AG10803 (cell line): ENCODE measurements around the gene KIR2DL1.
"Not testable (repeated sequence)": the region's sequence is repeated elsewhere in the genome, so short reads cannot be mapped to it uniquely, and the experiment has no call there.

Experiments used
- DNase-seq: peaks from one replicate; pipeline ENCODE4 v3.0.0; 2010; ENCODE audit warnings: low read depth
- H3K4me3 ChIP-seq: 2 replicates; pipeline ENCODE4 v1.5.1; 2011; ENCODE audit warnings: mild to moderate bottlenecking, low read length, control low read depth
- TF ChIP-seq, protein P1 (sequence below): conservative IDR thresholded peaks from 2 replicates; pipeline ENCODE4 v1.5.1; 2011; ENCODE audit warnings: mild to moderate bottlenecking, low read length, control low read depth, inconsistent platforms

The KIR2DL1 gene

DNA sequence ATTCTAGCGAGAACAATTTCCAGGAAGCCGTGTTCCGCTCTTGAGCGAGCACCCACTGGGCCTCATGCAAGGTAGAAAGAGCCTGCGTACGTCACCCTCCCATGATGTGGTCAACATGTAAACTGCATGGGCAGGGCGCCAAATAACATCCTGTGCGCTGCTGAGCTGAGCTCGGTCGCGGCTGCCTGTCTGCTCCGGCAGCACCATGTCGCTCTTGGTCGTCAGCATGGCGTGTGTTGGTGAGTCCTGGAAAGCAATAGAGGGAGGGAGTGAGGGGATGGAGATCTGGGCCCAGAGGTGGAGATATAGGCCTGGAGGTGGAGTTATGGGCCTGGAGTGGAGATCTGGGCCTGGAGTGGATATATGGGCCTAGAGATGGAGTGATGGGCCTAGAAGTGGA lies at the start of gene KIR2DL1:
TSS of gene KIR2DL1 (plus strand) at position 148 of the 400 bp plus-strand sequence. CDS start at position 206, 58 bp downstream.
- DNase-seq, H3K4me3 ChIP-seq: not testable (repeated sequence)

DNA sequence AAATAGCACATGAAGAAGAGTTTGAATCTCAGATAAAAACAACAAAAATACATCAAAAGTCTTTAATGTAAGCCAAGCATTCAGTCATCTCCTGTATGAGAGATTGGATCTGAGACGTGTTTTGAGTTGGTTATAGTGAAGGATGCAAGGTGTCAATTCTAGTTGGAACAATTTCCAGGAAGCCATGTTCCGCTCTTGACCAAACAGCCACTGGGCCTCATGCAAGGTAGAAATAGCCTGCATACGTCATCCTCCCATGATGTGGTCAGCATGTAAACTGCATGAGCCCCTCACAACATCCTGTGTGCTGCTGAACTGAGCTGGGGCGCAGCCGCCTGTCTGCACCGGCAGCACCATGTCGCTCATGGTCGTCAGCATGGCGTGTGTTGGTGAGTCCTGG lies 45.5 kb upstream of the KIR2DL1 start, which contains the start of gene KIR3DL3:
TSS of gene KIR3DL3 (plus strand) at position 301 of the 400 bp plus-strand sequence. CDS start at position 356, 55 bp downstream.
- H3K4me3 ChIP-seq = no peak within 1 kb of the TSS
- TF ChIP-seq, protein P1, sequence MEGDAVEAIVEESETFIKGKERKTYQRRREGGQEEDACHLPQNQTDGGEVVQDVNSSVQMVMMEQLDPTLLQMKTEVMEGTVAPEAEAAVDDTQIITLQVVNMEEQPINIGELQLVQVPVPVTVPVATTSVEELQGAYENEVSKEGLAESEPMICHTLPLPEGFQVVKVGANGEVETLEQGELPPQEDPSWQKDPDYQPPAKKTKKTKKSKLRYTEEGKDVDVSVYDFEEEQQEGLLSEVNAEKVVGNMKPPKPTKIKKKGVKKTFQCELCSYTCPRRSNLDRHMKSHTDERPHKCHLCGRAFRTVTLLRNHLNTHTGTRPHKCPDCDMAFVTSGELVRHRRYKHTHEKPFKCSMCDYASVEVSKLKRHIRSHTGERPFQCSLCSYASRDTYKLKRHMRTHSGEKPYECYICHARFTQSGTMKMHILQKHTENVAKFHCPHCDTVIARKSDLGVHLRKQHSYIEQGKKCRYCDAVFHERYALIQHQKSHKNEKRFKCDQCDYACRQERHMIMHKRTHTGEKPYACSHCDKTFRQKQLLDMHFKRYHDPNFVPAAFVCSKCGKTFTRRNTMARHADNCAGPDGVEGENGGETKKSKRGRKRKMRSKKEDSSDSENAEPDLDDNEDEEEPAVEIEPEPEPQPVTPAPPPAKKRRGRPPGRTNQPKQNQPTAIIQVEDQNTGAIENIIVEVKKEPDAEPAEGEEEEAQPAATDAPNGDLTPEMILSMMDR = no peak
- DNase-seq = no peak

DNA sequence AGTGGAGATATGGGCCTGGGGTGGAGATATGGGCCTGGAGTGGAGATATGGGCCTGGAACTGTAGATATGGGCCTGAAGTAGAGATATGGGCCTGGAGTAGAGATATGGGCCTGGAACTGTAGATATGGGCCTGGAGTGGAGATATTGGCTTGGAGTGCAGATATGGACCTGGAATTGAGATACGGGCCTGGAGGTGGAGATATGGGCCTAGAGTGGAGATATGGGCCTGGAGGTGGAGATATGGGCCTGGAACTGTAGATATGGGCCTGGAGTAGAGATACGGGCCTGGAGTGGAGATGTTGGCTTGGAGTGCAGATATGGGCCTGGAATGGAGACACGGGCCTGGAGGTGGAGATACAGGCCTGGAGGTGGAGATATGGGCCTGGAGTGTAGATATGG lies 44.9 kb upstream of the KIR2DL1 start:
- TF ChIP-seq, protein P1 = no peak
- no peak overlapping the region for H3K4me3 ChIP-seq
- no peak for DNase-seq

DNA sequence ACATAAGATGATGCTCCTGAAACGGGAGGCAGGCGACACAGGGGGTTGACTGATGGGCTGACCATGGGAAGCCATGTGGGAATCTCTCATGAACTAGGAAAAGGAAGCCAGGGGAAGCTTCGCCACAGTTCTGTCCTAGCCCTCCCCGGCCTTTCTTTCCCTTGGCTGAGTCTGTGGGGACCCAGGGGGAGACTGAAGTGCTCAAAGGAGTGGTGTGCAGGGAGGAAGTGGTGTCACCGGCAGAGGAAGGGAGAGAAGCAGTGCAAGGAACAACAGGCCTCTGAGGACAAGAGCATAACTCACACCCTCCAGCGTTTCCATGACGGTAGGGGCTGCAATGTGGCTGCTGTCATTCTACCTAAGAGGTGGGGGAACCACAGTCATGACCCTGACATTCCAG lies 44.3 kb upstream of the KIR2DL1 start:
- TF ChIP-seq, protein P1 = no peak
- DNase-seq = no peak
- H3K4me3 ChIP-seq = no peak overlapping the region

DNA sequence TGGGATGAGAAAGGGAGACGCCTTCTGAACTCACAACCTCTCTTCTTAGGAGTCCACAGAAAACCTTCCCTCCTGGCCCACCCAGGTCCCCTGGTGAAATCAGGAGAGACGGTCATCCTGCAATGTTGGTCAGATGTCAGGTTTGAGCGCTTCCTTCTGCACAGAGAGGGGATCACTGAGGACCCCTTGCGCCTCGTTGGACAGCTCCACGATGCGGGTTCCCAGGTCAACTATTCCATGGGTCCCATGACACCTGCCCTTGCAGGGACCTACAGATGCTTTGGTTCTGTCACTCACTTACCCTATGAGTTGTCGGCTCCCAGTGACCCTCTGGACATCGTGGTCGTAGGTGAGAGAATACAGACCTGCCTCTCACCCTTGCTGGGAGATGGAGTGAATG lies 42.0 kb upstream of the KIR2DL1 start:
- no peak overlapping the region for H3K4me3 ChIP-seq
- TF ChIP-seq, protein P1 = no peak
- DNase-seq = no peak

DNA sequence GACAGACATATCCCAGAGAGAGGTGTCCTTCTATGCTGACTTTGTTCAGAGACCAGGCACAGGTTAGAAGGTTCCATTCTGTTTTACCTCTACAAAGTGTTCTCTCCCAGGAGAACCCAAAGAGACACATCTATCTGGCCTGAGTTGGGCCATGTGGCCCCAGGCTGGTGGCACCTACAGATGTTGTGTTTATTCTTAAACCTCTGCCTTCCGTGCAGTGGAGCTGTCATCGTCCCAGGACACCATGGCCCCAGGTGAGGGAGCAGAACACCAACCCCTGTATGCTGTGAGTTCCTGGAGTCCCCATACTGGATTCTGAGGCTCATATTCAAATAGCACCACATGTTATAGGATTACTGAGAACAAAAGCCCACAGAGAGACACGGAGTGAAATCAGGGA lies 41.4 kb upstream of the KIR2DL1 start:
- no peak for DNase-seq
- H3K4me3 ChIP-seq = no peak overlapping the region
- TF ChIP-seq, protein P1 = no peak

DNA sequence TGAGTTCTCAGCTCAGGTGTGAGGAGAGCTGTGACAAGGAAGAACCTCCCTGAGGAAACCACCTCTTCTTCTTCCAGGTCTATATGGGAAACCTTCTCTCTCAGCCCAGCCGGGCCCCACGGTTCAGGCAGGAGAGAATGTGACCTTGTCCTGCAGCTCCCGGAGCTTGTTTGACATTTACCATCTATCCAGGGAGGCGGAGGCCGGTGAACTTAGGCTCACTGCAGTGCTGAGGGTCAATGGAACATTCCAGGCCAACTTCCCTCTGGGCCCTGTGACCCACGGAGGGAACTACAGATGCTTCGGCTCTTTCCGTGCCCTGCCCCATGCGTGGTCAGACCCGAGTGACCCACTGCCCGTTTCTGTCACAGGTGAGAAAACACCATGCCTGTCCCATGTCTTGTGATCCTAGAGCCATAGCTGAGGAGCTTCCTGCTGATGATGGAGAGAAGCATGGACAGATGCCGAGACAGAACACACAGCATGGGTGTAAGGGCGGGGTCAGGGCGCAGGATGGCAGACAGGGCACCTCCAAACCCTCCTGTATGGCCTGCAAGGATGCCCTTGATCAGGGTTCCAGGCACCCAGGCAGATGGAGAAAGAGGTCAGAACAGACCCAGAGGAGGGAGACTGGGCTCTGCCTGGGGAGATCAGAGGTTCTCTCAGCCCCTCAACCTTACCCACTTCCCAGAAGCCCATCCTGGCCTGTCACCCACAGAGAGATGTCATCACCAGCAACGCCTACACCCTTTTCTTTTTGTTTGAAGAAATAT lies 40.0 kb upstream of the KIR2DL1 start:
- TF ChIP-seq, protein P1 = no peak
- no peak for DNase-seq

More for the DNA sequence above, 40.0 kb upstream of the KIR2DL1 start:
- H3K4me3 ChIP-seq = no peak overlapping the region
